A673 (cell line): ENCODE data around the gene INPP5E. TPM values are rescaled to one million over a fixed set of nuclear protein-coding genes. Genes with fewer than 3 reads are reported as not detected.

Experiments used
- BruUV-seq: library from RNA; stranded (reverse); fragments of 400-500 nt; replicated peaks from 2 replicates; lab custom pipeline; 2021; lab: Mats Ljungman, UMichigan
- CTCF ChIA-PET: fragments of 300-600 bp; sonication (Branson Sonifier 250); formaldehyde crosslinking; loops from one replicate; lab custom pipeline; 2022; ENCODE audit warnings: antibody characterized with exemption; lab: Charles Lee
- POLR2A ChIA-PET: fragments of 300-600 bp; sonication (Branson Sonifier 250); formaldehyde crosslinking; loops from one replicate; lab custom pipeline; 2022; ENCODE audit warnings: antibody characterized with exemption; ENCODE audit not compliant: low non-redundant PET; lab: Charles Lee
- DNase-seq: peaks from one replicate; pipeline ENCODE4 v3.0.0-alpha.2; 2015; ENCODE audit warnings: low spot score
- H3K27ac ChIP-seq: fragments of 200-600 bp; sonication (generic); 2 replicates; pipeline ENCODE4 v1.5.1; 2016; ENCODE audit warnings: mixed run types, low read depth, mild to moderate bottlenecking, mixed read lengths, antibody characterized with exemption, low read length; ENCODE audit not compliant: poor library complexity, severe bottlenecking
- H3K27me3 ChIP-seq: fragments of 200-600 bp; sonication (generic); replicated peaks from 2 replicates; pipeline ENCODE4 v1.6.1; 2017; ENCODE audit warnings: mixed run types, low read depth, mild to moderate bottlenecking, mixed read lengths, antibody characterized with exemption, low read length; ENCODE audit not compliant: insufficient read depth, poor library complexity
- H3K36me3 ChIP-seq: fragments of 200-600 bp; sonication (generic); 2 replicates; pipeline ENCODE4 v1.6.1; 2016; ENCODE audit warnings: mixed run types, mild to moderate bottlenecking, mixed read lengths, antibody characterized with exemption, low read length; ENCODE audit not compliant: insufficient read depth, poor library complexity, severe bottlenecking
- H3K4me1 ChIP-seq: fragments of 200-600 bp; sonication (generic); 2 replicates; pipeline ENCODE4 v1.6.1; 2017; ENCODE audit warnings: mixed run types, mild to moderate bottlenecking, mixed read lengths, antibody characterized with exemption, low read length; ENCODE audit not compliant: insufficient read depth, poor library complexity, severe bottlenecking
- H3K4me3 ChIP-seq: fragments of 200-600 bp; sonication (generic); 2 replicates; pipeline ENCODE4 v1.5.1; 2016; ENCODE audit warnings: low read depth, mixed run types, mild to moderate bottlenecking, mixed read lengths, low read length; ENCODE audit not compliant: poor library complexity, severe bottlenecking
- H3K9me3 ChIP-seq: fragments of 200-600 bp; sonication (generic); 2 replicates; pipeline ENCODE4 v1.6.1; 2016; ENCODE audit warnings: mixed run types, low read depth, mild to moderate bottlenecking, mixed read lengths, antibody characterized with exemption, low read length; ENCODE audit not compliant: poor library complexity, severe bottlenecking
- CTCF ChIP-seq: fragments of 300-800, 200-600 bp; sonication (generic); conservative IDR thresholded peaks from 2 replicates; pipeline ENCODE4 v1.5.1; 2017; ENCODE audit warnings: low read depth, mild to moderate bottlenecking, antibody characterized with exemption, low read length, moderate library complexity, mixed read lengths
- EZH2 ChIP-seq: fragments of 200-600 bp; sonication (generic); IDR thresholded peaks from 2 replicates; pipeline ENCODE4 v1.6.1; 2017; ENCODE audit warnings: borderline replicate concordance, low read depth, mild to moderate bottlenecking, mixed read lengths, antibody characterized with exemption, low read length; ENCODE audit not compliant: poor library complexity, severe bottlenecking
- intact Hi-C: fragments of 100-400 bp; cut with micrococcal nuclease; formaldehyde crosslinking; loops from one replicate; pipeline ENCODE4 v1.10.0; 2022; ENCODE audit not compliant: unreplicated experiment
- total RNA-seq: library from RNA; stranded (reverse); gene quantifications from 2 replicates; pipeline ENCODE4 v1.2.3, GENCODE V29; 2021

INPP5E gene
- total RNA-seq, 1 experiment from 2014 or later, result 26.2 TPM

- POLR2A ChIA-PET, result no interaction called here
- H3K27me3 ChIP-seq, result no peaks in the 10 kb centered on the region
- no peaks in the 10 kb centered on the region for H3K9me3 ChIP-seq
- CTCF ChIA-PET, result no interaction called here
- no TSS peak for BruUV-seq
- no peak overlapping the region for H3K4me3 ChIP-seq
- intact Hi-C loops, result no loop called here
- no peaks in the 10 kb centered on the region for H3K4me1 ChIP-seq
- no peak overlapping the region for H3K27ac ChIP-seq
- no peak for DNase-seq
- TF ChIP-seq CTCF, result no peak
- no peak for TF ChIP-seq EZH2
- peaks cover 66% of the 10 kb centered on the region for H3K36me3 ChIP-seq
Observed at GRCh38 chr9:136453326-136453725, 13.7 kb upstream of the INPP5E start.

- Histone ChIP-seq H3K9me3 (no peaks in the 10 kb centered on the region), H3K27me3 (no peaks in the 10 kb centered on the region), H3K4me1 (no peaks in the 10 kb centered on the region), H3K4me3 (no peak overlapping the region), H3K36me3 (peaks cover 71% of the 10 kb centered on the region), H3K27ac (no peak overlapping the region)
- no peak for TF ChIP-seq CTCF
- TF ChIP-seq EZH2, result no peak
- intact Hi-C loops, result no loop called here
- ChIA-PET POLR2A (no interaction called here), CTCF (no interaction called here)
- BruUV-seq, result no TSS peak
- DNase-seq, result no peak
Observed at GRCh38 chr9:136451221-136451877, 11.7 kb upstream of the INPP5E start.

GRCh38 chr9:136448655-136449054 is 9.0 kb upstream of the INPP5E start:
- ChIA-PET CTCF (no interaction called here), POLR2A (no interaction called here)
- no peaks in the 10 kb centered on the region for H3K9me3 ChIP-seq
- H3K4me3 ChIP-seq, result no peak overlapping the region
- H3K27me3 ChIP-seq, result no peaks in the 10 kb centered on the region
- intact Hi-C loops, result no loop called here
- TF ChIP-seq EZH2, result no peak
- TF ChIP-seq CTCF, result no peak
- H3K27ac ChIP-seq, result no peak overlapping the region
- peaks cover 68% of the 10 kb centered on the region for H3K36me3 ChIP-seq
- BruUV-seq, result no TSS peak
- no peaks in the 10 kb centered on the region for H3K4me1 ChIP-seq
- no peak for DNase-seq
